Smooth muscle cell (in vitro differentiated cells): ENCODE results near the gene WFDC1. TPM values are rescaled to one million over a fixed set of nuclear protein-coding genes. Genes with fewer than 3 reads are reported as not detected.

Experiments used
- DNase-seq: peaks from one replicate; lab custom pipeline; 2025; ENCODE audit not compliant: unreplicated experiment; lab: John Stamatoyannopoulos, UW
- H2AFZ ChIP-seq: fragments of 200-600 bp; sonication (generic); 2 replicates; pipeline ENCODE4 v1.6.0; 2016; ENCODE audit warnings: antibody characterized with exemption, low read depth, mild to moderate bottlenecking
- H3F3A ChIP-seq: fragments of 200-600 bp; sonication (generic); 2 replicates; pipeline ENCODE4 v1.6.0; 2017; ENCODE audit warnings: antibody characterized with exemption, low read depth
- H3K27ac ChIP-seq: fragments of 200-600 bp; sonication (generic); 2 replicates; pipeline ENCODE4 v1.5.1; 2016; ENCODE audit warnings: low read depth, mild to moderate bottlenecking
- H3K27me3 ChIP-seq: fragments of 200-600 bp; sonication (generic); 2 replicates; pipeline ENCODE4 v1.6.1; 2016; ENCODE audit warnings: low read depth, mild to moderate bottlenecking
- H3K36me3 ChIP-seq: fragments of 200-600 bp; sonication (generic); 2 replicates; pipeline ENCODE4 v1.5.1; 2016; ENCODE audit warnings: low read depth
- H3K4me1 ChIP-seq: fragments of 200-600 bp; sonication (generic); 2 replicates; pipeline ENCODE4 v1.5.1; 2016; ENCODE audit warnings: low read depth
- H3K4me2 ChIP-seq: fragments of 200-600 bp; sonication (generic); 2 replicates; pipeline ENCODE4 v1.6.0; 2016; ENCODE audit warnings: mild to moderate bottlenecking
- H3K4me3 ChIP-seq: fragments of 200-600 bp; sonication (generic); 2 replicates; pipeline ENCODE4 v1.5.1; 2016; ENCODE audit warnings: mild to moderate bottlenecking
- H3K79me2 ChIP-seq: fragments of 200-600 bp; sonication (generic); 2 replicates; pipeline ENCODE4 v1.6.0; 2016; ENCODE audit warnings: low read depth, mild to moderate bottlenecking
- H3K9ac ChIP-seq: fragments of 200-600 bp; sonication (generic); 2 replicates; pipeline ENCODE4 v1.6.0; 2016; ENCODE audit warnings: low read depth
- H3K9me3 ChIP-seq: fragments of 200-600 bp; sonication (generic); replicated peaks from 2 replicates; pipeline ENCODE4 v1.5.1; 2016; ENCODE audit warnings: low read depth
- H4K20me1 ChIP-seq: fragments of 200-600 bp; sonication (generic); 2 replicates; pipeline ENCODE4 v1.6.0; 2016; ENCODE audit warnings: low read depth
- CTCF ChIP-seq: fragments of 200-600 bp; sonication (generic); IDR thresholded peaks from 2 replicates; pipeline ENCODE4 v1.5.1; 2017; ENCODE audit warnings: borderline replicate concordance, mild to moderate bottlenecking, antibody characterized with exemption; ENCODE audit not compliant: insufficient read depth, poor library complexity, severe bottlenecking
- WGBS: methylation state at CpG from one replicate; pipeline ENCODE4 v1.1.7; 2016; ENCODE audit warnings: low lambda C conversion rate; 5-methylcytosine and 5-hydroxymethylcytosine counted together
- polyA plus RNA-seq: library from polyadenylated mRNA; unstranded; fragments of >200 nt; fragmentation: Nextera tagmentation; extraction: Ambion mirVana; gene quantifications from 2 replicates; pipeline ENCODE4 v1.2.1, GENCODE V29; 2016
- total RNA-seq: library from RNA; depleted of rRNA; stranded (reverse); fragments of >200 nt; gene quantifications from 2 replicates; pipeline ENCODE4 v1.2.3, GENCODE V29; 2014

WFDC1 gene
- total and polyA plus RNA-seq, 2 experiments from 2014 or later, result 176 to 362 TPM

- Histone ChIP-seq H3K9ac (no peak overlapping the region), H4K20me1 (no peaks in the 10 kb centered on the region), H3K27ac (no peak overlapping the region), H3K27me3 (no peaks in the 10 kb centered on the region), H3K9me3 (no peaks in the 10 kb centered on the region), H2AFZ (no peak overlapping the region), H3K36me3 (no peaks in the 10 kb centered on the region), H3F3A (no peaks in the 10 kb centered on the region), H3K79me2 (no peaks in the 10 kb centered on the region), H3K4me2 (no peak overlapping the region), H3K4me1 (peaks cover 6% of the 10 kb centered on the region), H3K4me3 (no peak overlapping the region)
- WGBS, result 79% methylated on average over 8 of the region's 8 CpGs
- TF ChIP-seq CTCF, result no peak
- DNase-seq, result no peak
Observed at GRCh38 chr16:84359326-84359725, 64.6 kb downstream of the WFDC1 start.

GRCh38 chr16:84360170-84360569 is 65.5 kb downstream of the WFDC1 start:
- Histone ChIP-seq H3K27ac (no peak overlapping the region), H3K27me3 (no peaks in the 10 kb centered on the region), H3F3A (no peaks in the 10 kb centered on the region), H3K4me3 (no peak overlapping the region), H3K4me1 (peaks cover 6% of the 10 kb centered on the region), H3K36me3 (no peaks in the 10 kb centered on the region), H4K20me1 (no peaks in the 10 kb centered on the region), H3K9ac (no peak overlapping the region), H3K79me2 (no peaks in the 10 kb centered on the region), H2AFZ (no peak overlapping the region), H3K9me3 (no peaks in the 10 kb centered on the region), H3K4me2 (no peak overlapping the region)
- 74% methylated on average over 15 of the region's 15 CpGs for WGBS
- no peak for TF ChIP-seq CTCF
- no peak for DNase-seq

DNA sequence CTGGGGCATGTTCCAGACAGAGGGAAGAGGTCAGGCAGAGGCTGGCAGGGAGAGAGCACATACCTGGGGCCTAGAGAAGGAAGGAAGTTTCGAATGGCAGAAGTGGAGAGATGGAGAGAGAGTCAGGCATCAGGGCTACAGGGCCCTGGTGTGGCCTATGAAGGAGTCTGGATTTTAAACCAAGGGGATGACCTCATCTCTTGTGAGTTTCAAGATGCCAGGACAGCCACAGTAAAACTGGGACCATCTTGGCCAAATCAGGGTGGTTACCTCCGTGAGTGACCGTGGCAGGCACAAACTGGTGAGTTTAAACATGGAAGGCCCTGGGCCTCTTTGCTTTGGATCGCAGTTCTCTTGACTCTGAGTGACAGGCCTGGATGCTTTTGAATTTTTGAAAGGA is 66.1 kb downstream of the WFDC1 start:
- no peak overlapping the region for H2AFZ ChIP-seq
- no peak for DNase-seq
- H3K4me1 ChIP-seq, result peaks cover 6% of the 10 kb centered on the region
- no peaks in the 10 kb centered on the region for H3K36me3 ChIP-seq
- peaks cover under 1% of the 10 kb centered on the region for H3K27me3 ChIP-seq
- WGBS, result 88% methylated on average over 4 of the region's 4 CpGs
- TF ChIP-seq CTCF, result no peak
- H3K9ac ChIP-seq, result no peak overlapping the region
- no peaks in the 10 kb centered on the region for H4K20me1 ChIP-seq
- H3F3A ChIP-seq, result no peaks in the 10 kb centered on the region
- no peaks in the 10 kb centered on the region for H3K9me3 ChIP-seq
- no peak overlapping the region for H3K27ac ChIP-seq
- H3K4me3 ChIP-seq, result no peak overlapping the region
- H3K4me2 ChIP-seq, result no peak overlapping the region
- H3K79me2 ChIP-seq, result no peaks in the 10 kb centered on the region

- Histone ChIP-seq H3K27ac (no peak overlapping the region), H3K4me2 (no peak overlapping the region), H3K36me3 (no peaks in the 10 kb centered on the region), H3K4me1 (peaks cover 6% of the 10 kb centered on the region), H3K9ac (no peak overlapping the region), H3K79me2 (no peaks in the 10 kb centered on the region), H3K4me3 (no peak overlapping the region), H2AFZ (no peak overlapping the region), H3K9me3 (no peaks in the 10 kb centered on the region), H4K20me1 (no peaks in the 10 kb centered on the region), H3F3A (no peaks in the 10 kb centered on the region), H3K27me3 (peaks cover 8% of the 10 kb centered on the region)
- WGBS, result 93% methylated on average over 5 of the region's 5 CpGs
- no peak for DNase-seq
- no peak for TF ChIP-seq CTCF
Observed at GRCh38 chr16:84361546-84361945, 66.9 kb downstream of the WFDC1 start.
